Stimulated activated CD8-positive, alpha-beta memory T cell treated with anti-CD3 and anti-CD28 coated beads, Interleukin-7, amount 100 ng/mL, for 4 hours (primary cell): Measurements from ENCODE around the gene HTD2.
"Not testable (repeated sequence)": the region's sequence is repeated elsewhere in the genome, so short reads cannot be mapped to it uniquely, and the experiment has no call there.

Experiments
- DNase-seq, 2 donors: peaks; one replicate each; pipeline ENCODE4 v3.0.0-alpha.2; 2020; ENCODE audit warnings: low read depth in 2 of 2

The HTD2 gene

GRCh38 chr3:58332575-58333188, 26.4 kb downstream of the HTD2 start, which contains the start of gene PXK:
Gene PXK, plus strand, starts transcription at chr3:58332892. Its CDS starts 97 bp downstream, at chr3:58332989.
- peak; percentile 44 to 78 for DNase-seq

GRCh38 chr3:58333206-58334012, 27.1 kb downstream of the HTD2 start:
- no peak for DNase-seq

- no peak for DNase-seq
Measured at GRCh38 chr3:58334013-58334321, 27.6 kb downstream of the HTD2 start.

GRCh38 chr3:58334506-58334884, 28.2 kb downstream of the HTD2 start:
- DNase-seq, result no peak

- DNase-seq, result no peak
Measured at GRCh38 chr3:58335652-58335947, 29.3 kb downstream of the HTD2 start.

- no peak for DNase-seq
Measured at GRCh38 chr3:58336135-58336882, 30.0 kb downstream of the HTD2 start.

GRCh38 chr3:58337190-58337589, 30.9 kb downstream of the HTD2 start:
- DNase-seq, result no peak

- DNase-seq, result not testable (repeated sequence)
Measured at GRCh38 chr3:58339146-58339545, 32.8 kb downstream of the HTD2 start.

GRCh38 chr3:58340594-58341244, 34.4 kb downstream of the HTD2 start:
- DNase-seq, result no peak

GRCh38 chr3:58341376-58341775, 35.1 kb downstream of the HTD2 start:
- no peak for DNase-seq

- DNase-seq, result no peak
Measured at GRCh38 chr3:58342676-58343075, 36.4 kb downstream of the HTD2 start.

- no peak for DNase-seq
Measured at GRCh38 chr3:58345457-58345856, 39.1 kb downstream of the HTD2 start.

- DNase-seq, result no peak
Measured at GRCh38 chr3:58346368-58346767, 40.0 kb downstream of the HTD2 start.

GRCh38 chr3:58347984-58348383, 41.7 kb downstream of the HTD2 start:
- no peak for DNase-seq

GRCh38 chr3:58349792-58350626, 43.7 kb downstream of the HTD2 start:
- no peak for DNase-seq

- no peak for DNase-seq
Measured at GRCh38 chr3:58350627-58351013, 44.3 kb downstream of the HTD2 start.

GRCh38 chr3:58351920-58352319, 45.6 kb downstream of the HTD2 start:
- DNase-seq, result no peak

- DNase-seq, result no peak
Measured at GRCh38 chr3:58352626-58353025, 46.3 kb downstream of the HTD2 start.

- no peak for DNase-seq
Measured at GRCh38 chr3:58353722-58354553, 47.6 kb downstream of the HTD2 start.

- DNase-seq, result no peak
Measured at GRCh38 chr3:58355179-58355578, 48.9 kb downstream of the HTD2 start.

GRCh38 chr3:58356054-58356453, 49.7 kb downstream of the HTD2 start:
- DNase-seq, result no peak
